SK-N-MC (cell line): ENCODE data around the gene CACNG4.

ENCODE experiments used
- DNase-seq: peaks from one replicate; pipeline ENCODE4 v3.0.0-alpha.2; 2011; ENCODE audit warnings: low read depth, low spot score
- H3K27ac ChIP-seq: fragments of 200-600 bp; sonication (generic); 2 replicates; pipeline ENCODE4 v1.5.1; 2016; ENCODE audit warnings: mixed run types
- H3K36me3 ChIP-seq: fragments of 200-600 bp; sonication (generic); 2 replicates; pipeline ENCODE4 v1.6.1; 2017; ENCODE audit warnings: antibody characterized with exemption, low read length, mixed read lengths; ENCODE audit not compliant: insufficient read depth
- H3K4me3 ChIP-seq: fragments of 200-600 bp; sonication (generic); 2 replicates; pipeline ENCODE4 v1.5.1; 2016
- H3K9ac ChIP-seq: fragments of 200-600 bp; sonication (generic); 2 replicates; pipeline ENCODE4 v1.8.0; 2017; ENCODE audit warnings: mixed run types, mixed read lengths; ENCODE audit not compliant: insufficient read length
- H3K9me3 ChIP-seq: fragments of 200-600 bp; sonication (generic); 2 replicates; pipeline ENCODE4 v1.6.1; 2017; ENCODE audit warnings: low read depth, mild to moderate bottlenecking, antibody characterized with exemption, low read length, moderate library complexity, mixed read lengths
- EZH2 ChIP-seq: fragments of 200-600 bp; sonication (generic); IDR thresholded peaks from one replicate; pipeline ENCODE4 v1.6.1; 2017; ENCODE audit warnings: antibody characterized with exemption
- FOXP2 ChIP-seq: optimal IDR thresholded peaks from 2 replicates; pipeline ENCODE3; 2011; ENCODE audit warnings: mild to moderate bottlenecking, moderate library complexity; ENCODE audit not compliant: insufficient read depth; ENCODE audit errors: extremely low read length, control extremely low read depth
- POLR2AphosphoS5 ChIP-seq: IDR thresholded peaks from 2 replicates; pipeline ENCODE4 v1.6.1; 2012; ENCODE audit warnings: mild to moderate bottlenecking, low read depth, low read length, borderline replicate concordance

Gene CACNG4

GRCh38 chr17:66928949-66929348 lies 35.6 kb upstream of the CACNG4 start:
- TF ChIP-seq FOXP2 = no peak
- TF ChIP-seq EZH2 = no peak
- TF ChIP-seq POLR2AphosphoS5 = no peak
- no peaks in the 10 kb centered on the region for H3K9me3 ChIP-seq
- H3K9ac ChIP-seq = no peak overlapping the region
- H3K4me3 ChIP-seq = no peak overlapping the region
- H3K27ac ChIP-seq = no peak overlapping the region
- H3K36me3 ChIP-seq = no peaks in the 10 kb centered on the region
- DNase-seq = no peak

DNA sequence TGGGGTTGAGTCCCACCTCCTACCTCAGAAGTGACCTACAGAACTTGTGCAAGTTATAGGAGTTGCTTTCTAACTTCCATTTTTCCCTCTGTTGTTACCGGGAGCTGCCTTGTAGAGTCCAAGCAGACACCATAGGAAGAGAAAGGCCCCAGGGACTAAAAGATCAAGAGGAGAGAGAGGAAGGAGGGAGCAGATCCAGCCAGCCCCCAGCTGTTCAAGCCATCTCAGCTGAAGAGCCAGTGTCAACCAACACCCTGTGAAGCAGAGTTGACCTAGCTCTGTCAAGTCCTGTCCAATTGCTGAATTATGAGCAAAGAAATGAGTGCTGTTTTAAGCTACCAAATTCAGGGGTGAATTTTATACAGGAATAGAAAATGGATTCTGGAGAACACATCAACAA lies 34.9 kb upstream of the CACNG4 start:
- no peak for DNase-seq
- H3K9me3 ChIP-seq = no peaks in the 10 kb centered on the region
- no peaks in the 10 kb centered on the region for H3K36me3 ChIP-seq
- H3K27ac ChIP-seq = no peak overlapping the region
- H3K4me3 ChIP-seq = no peak overlapping the region
- no peak overlapping the region for H3K9ac ChIP-seq
- TF ChIP-seq FOXP2 (no peak), EZH2 (no peak), POLR2AphosphoS5 (no peak)

- H3K27ac ChIP-seq = no peak overlapping the region
- H3K9me3 ChIP-seq = no peaks in the 10 kb centered on the region
- no peak for TF ChIP-seq EZH2
- TF ChIP-seq FOXP2 = no peak
- no peak for TF ChIP-seq POLR2AphosphoS5
- H3K4me3 ChIP-seq = no peak overlapping the region
- H3K36me3 ChIP-seq = no peaks in the 10 kb centered on the region
- H3K9ac ChIP-seq = no peak overlapping the region
- no peak for DNase-seq
These were observed 33.6 kb upstream of the CACNG4 start for GRCh38 chr17:66930933-66931332.

DNA sequence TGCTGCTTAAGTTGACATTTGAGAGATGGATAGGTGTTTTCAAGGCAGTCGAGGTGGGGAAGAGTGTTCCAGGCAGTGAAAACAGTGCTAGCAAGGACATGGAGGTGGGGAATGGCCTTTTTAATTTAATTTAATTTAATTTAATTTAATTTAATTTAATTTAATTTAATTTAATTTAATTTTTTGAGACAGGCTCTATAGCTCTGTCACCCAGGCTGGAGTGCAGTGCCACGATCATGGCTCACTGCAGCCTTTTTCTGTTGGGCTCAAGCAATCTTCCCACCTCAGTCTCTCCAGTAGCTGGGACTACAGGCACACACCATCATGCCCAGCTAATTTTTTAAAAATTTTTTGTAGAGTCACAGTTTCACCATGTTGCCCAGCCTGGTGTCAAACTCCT lies 32.2 kb upstream of the CACNG4 start:
- TF ChIP-seq POLR2AphosphoS5 = no peak
- no peak for TF ChIP-seq EZH2
- TF ChIP-seq FOXP2 = no peak
- DNase-seq = no peak
- Histone ChIP-seq H3K9ac (no peak overlapping the region), H3K27ac (no peak overlapping the region), H3K4me3 (no peak overlapping the region), H3K36me3 (no peaks in the 10 kb centered on the region), H3K9me3 (no peaks in the 10 kb centered on the region)

DNA sequence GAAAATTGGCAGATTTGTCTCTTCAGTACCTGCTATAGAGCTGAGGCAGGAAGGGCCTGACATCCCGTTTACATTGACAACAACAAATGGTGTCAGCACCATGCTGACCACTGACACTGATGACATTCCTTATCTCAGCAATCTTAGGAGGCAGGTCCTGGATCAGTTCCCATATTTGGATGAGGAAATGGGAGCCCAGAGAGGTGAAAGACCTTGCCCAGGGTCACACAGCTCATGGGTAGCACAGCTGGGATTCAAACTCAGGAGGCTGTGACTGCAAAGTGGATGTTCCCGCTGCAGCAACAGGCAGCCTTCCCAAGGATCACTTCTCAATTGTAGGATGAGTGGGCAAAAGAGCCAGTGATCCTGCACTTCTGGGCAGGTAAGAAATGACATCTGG lies 30.5 kb upstream of the CACNG4 start:
- no peak for DNase-seq
- Histone ChIP-seq H3K4me3 (no peak overlapping the region), H3K27ac (no peak overlapping the region), H3K36me3 (no peaks in the 10 kb centered on the region), H3K9ac (no peak overlapping the region), H3K9me3 (no peaks in the 10 kb centered on the region)
- TF ChIP-seq POLR2AphosphoS5 = no peak
- no peak for TF ChIP-seq EZH2
- no peak for TF ChIP-seq FOXP2

DNA sequence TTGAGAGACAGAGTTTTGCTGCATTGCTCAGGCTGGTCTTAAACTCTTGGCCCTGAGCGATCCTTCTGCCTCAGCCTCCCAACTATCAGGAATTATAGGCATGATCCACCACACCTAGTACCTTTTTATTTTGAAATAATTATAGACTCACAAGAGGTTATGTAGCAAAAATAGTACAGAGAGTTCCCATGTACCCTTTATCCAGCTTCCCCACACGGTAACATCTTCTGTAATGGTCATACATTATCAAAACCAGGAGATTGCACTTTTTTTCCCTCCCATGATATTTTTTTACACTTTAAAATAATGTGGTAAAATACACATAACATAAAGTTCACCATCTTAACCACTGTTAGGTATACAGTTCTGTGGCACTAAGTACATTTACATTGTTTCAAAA lies 28.8 kb upstream of the CACNG4 start:
- Histone ChIP-seq H3K9ac (no peak overlapping the region), H3K4me3 (no peak overlapping the region), H3K9me3 (no peaks in the 10 kb centered on the region), H3K36me3 (no peaks in the 10 kb centered on the region), H3K27ac (no peak overlapping the region)
- TF ChIP-seq EZH2 (no peak), POLR2AphosphoS5 (no peak), FOXP2 (no peak)
- DNase-seq = no peak

DNA sequence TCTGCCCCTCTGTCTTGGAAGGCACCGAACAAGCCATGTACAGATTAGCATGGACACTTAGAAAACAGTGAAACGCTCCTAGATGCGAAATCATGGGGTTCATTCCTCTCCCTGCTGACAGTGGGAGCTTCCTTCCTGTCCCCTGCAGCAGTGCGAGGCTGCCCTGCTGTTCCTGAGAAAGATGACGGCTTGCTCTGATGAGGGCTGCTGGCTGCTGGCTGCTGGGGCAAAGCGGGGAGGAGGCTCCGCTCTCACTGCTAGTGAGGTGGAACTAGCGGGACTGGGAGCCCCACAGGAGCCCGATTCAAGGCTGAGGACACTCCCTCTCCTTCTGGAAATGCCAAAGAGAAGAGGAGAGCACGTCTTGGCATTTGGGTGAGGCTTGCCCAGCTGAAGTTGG lies 25.9 kb upstream of the CACNG4 start:
- no peak overlapping the region for H3K27ac ChIP-seq
- DNase-seq = no peak
- no peaks in the 10 kb centered on the region for H3K36me3 ChIP-seq
- H3K9ac ChIP-seq = no peak overlapping the region
- TF ChIP-seq POLR2AphosphoS5 = no peak
- no peak for TF ChIP-seq EZH2
- no peak for TF ChIP-seq FOXP2
- no peaks in the 10 kb centered on the region for H3K9me3 ChIP-seq
- no peak overlapping the region for H3K4me3 ChIP-seq

GRCh38 chr17:66939461-66940114 lies 24.9 kb upstream of the CACNG4 start:
- no peak overlapping the region for H3K27ac ChIP-seq
- no peaks in the 10 kb centered on the region for H3K9me3 ChIP-seq
- no peak for DNase-seq
- no peaks in the 10 kb centered on the region for H3K36me3 ChIP-seq
- TF ChIP-seq EZH2 (no peak), FOXP2 (no peak), POLR2AphosphoS5 (no peak)
- H3K9ac ChIP-seq = no peak overlapping the region
- no peak overlapping the region for H3K4me3 ChIP-seq

DNA sequence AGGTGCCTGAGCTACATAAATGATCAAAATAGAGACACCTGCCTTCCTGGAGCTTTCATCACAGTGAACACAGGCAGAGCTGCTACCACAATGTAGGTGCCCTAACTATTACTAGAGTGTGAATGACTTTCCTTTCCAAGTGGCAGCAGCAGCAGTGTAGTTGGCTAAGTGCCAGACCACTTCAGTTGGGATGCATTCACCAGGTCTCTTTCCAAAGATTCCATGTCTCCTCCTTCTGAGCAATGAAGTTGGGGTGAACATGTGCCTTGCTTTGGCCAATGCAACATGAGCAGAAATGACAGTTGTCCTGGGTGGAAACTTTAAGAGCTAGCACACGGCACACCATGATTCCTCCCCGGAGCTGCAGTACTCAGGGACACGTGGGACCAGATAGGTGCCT lies 23.3 kb upstream of the CACNG4 start:
- DNase-seq = no peak
- Histone ChIP-seq H3K27ac (no peak overlapping the region), H3K9me3 (no peaks in the 10 kb centered on the region), H3K9ac (no peak overlapping the region), H3K36me3 (no peaks in the 10 kb centered on the region), H3K4me3 (no peak overlapping the region)
- TF ChIP-seq EZH2 (no peak), FOXP2 (no peak), POLR2AphosphoS5 (no peak)
